T-helper 2 cell treated with Interferon-gamma antibody and Interleukin-4, amounts not matched to agents 5 μg/mL and 100 μg/mL, for 36 hours (primary cell): ENCODE measurements around the gene ATF7.
A peak's percentile ranks its signal among the peaks of the same experiment; 100 is the strongest.
"Not testable (repeated sequence)": the region's sequence is repeated elsewhere in the genome, so short reads cannot be mapped to it uniquely, and the experiment has no call there.

Experiments
- DNase-seq: peaks from one replicate; pipeline ENCODE4 v3.0.0; 2021; ENCODE audit warnings: low spot score
- H3K27ac Mint-ChIP-seq: one replicate; pipeline ENCODE4 v1.8.0; 2021; ENCODE audit warnings: mild to moderate bottlenecking, mixed read lengths
- H3K27me3 Mint-ChIP-seq: one replicate; pipeline ENCODE4 v1.8.0; 2021; ENCODE audit warnings: low read depth, mixed read lengths
- H3K36me3 Mint-ChIP-seq: one replicate; pipeline ENCODE4 v1.8.0; 2021; ENCODE audit warnings: low read depth, mixed read lengths
- H3K4me1 Mint-ChIP-seq: one replicate; pipeline ENCODE4 v1.8.0; 2021; ENCODE audit warnings: low read depth, mixed read lengths
- H3K4me3 Mint-ChIP-seq: one replicate; pipeline ENCODE4 v1.8.0; 2022; ENCODE audit warnings: mild to moderate bottlenecking, moderate library complexity, mixed read lengths
- H3K9me3 Mint-ChIP-seq: one replicate; pipeline ENCODE4 v1.8.0; 2021; ENCODE audit warnings: mixed read lengths

ATF7 gene

DNA sequence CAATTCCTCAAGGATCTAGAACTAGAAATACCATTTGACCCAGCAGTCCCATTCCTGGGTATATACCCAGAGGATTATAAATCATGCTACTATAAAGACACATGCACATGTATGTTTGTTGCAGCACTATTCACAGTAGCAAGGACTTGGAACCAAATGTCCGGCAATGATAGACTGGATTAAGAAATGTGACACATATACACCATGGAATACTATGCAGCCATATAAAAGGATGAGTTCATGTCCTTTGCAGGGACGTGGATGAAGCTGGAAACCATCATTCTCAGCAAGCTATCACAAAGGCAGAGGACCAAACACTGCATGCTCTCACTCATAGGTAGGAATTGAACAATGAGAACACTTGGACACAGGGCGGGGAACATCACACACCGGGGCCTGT is 20.1 kb upstream of the ATF7 start:
- DNase-seq, H3K27ac Mint-ChIP-seq, H3K27me3 Mint-ChIP-seq, H3K4me3 Mint-ChIP-seq, H3K4me1 Mint-ChIP-seq, H3K36me3 Mint-ChIP-seq, H3K9me3 Mint-ChIP-seq: not testable (repeated sequence)

DNA sequence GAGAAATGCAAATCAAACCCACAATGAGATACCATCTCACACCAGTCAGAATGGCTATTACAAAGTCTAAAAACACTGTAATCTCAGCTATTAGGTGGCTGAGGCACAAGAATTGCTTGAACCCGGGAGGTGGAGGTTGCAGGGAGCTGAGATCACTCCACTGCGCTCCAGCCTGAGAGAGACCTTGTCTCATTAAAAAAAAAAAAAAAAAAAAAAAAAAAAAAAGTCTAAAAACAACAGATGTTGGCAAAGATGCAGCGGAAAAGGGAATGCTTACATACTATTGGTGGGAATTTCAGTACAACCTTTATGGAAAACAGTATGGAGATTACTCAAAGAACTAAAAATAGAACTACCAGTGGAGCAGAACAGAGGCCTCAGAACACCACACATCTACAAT is 19.0 kb upstream of the ATF7 start:
- Mint-ChIP-seq H3K27me3 (no peaks in the 10 kb centered on the region), H3K36me3 (no peaks in the 10 kb centered on the region), H3K27ac (no peak overlapping the region), H3K9me3 (no peaks in the 10 kb centered on the region), H3K4me3 (no peak overlapping the region), H3K4me1 (no peaks in the 10 kb centered on the region)
- DNase-seq: no peak

DNA sequence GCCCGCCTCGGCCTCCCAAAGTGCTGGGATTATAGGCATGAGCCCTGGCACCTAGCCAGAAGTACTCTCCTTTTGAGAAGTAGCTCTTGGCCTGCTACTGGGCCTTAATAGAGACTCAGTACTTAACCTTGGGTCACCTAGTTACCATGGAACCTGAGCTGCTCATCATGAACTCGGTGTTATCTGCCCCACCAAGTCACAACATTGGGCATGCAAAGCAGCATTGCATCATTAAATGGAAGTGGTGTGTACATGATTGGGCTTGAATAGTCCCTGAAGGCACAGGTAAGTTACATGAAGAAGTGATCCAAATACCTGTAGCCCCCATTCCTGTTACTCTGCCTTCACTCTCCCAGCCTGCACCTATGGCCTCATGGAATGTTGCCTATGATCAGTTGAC is 18.0 kb upstream of the ATF7 start:
- H3K4me1 Mint-ChIP-seq: no peaks in the 10 kb centered on the region
- no peaks in the 10 kb centered on the region for H3K27me3 Mint-ChIP-seq
- H3K4me3 Mint-ChIP-seq: no peak overlapping the region
- no peak overlapping the region for H3K27ac Mint-ChIP-seq
- no peaks in the 10 kb centered on the region for H3K36me3 Mint-ChIP-seq
- H3K9me3 Mint-ChIP-seq: no peaks in the 10 kb centered on the region
- DNase-seq: no peak

DNA sequence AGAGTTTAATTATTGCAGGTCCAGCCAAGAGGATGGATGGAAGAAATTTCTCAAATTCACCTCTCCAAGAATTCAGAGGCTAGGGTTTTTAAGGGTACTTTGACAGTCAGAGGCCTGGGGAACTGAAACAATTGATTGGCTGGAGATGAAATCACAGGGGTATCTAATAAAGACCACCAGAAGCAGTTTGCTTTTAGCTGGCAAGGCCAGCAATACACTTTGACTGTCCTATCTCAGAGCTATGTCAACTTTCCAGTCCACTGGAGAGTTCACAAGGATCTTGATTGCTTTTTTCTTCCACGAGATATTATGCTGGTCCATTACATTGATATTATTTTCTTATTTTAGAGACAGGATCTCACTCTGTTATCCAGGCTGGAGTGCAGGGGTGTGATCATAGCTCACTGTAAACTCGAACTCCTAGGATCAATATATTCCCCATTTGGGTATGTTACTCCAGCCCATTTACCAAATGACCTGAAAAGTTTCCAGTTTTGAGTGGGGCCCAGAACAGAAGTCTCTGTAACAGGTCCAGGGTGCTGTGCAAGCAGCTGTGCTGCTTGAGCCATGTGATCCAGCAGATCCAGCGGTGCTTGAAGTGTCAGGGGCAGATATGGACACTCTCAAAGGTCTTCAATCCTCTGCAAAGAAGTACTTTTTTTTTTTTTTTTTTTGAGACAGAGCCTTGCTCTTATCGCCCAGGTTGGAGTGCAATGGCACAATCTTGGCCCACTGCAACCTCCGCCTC is 17.2 kb upstream of the ATF7 start:
- Mint-ChIP-seq H3K27ac (no peak overlapping the region), H3K9me3 (no peaks in the 10 kb centered on the region), H3K4me1 (no peaks in the 10 kb centered on the region), H3K27me3 (no peaks in the 10 kb centered on the region), H3K36me3 (no peaks in the 10 kb centered on the region), H3K4me3 (no peak overlapping the region)
- DNase-seq: no peak

DNA sequence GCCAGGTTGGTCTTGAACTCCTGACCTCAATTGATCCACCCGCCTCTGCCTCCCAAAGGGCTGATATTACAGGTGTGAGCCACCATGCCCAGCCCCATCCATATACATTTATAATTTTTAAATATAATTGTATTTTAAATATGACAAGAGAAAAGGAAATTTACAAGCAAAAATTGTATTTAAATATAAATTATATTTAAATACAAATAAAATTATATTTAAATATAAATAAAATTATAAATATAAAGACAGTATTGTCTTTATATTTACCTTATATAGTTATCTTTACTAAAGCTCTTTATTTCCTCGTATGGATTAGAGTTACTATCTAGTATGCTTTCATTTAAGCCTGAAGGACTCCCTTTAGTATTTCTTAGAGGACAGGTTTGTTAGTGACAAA is 11.9 kb upstream of the ATF7 start:
- Mint-ChIP-seq H3K27ac (no peak overlapping the region), H3K36me3 (no peaks in the 10 kb centered on the region), H3K4me1 (no peaks in the 10 kb centered on the region), H3K4me3 (no peak overlapping the region), H3K9me3 (no peaks in the 10 kb centered on the region), H3K27me3 (no peaks in the 10 kb centered on the region)
- DNase-seq: no peak

DNA sequence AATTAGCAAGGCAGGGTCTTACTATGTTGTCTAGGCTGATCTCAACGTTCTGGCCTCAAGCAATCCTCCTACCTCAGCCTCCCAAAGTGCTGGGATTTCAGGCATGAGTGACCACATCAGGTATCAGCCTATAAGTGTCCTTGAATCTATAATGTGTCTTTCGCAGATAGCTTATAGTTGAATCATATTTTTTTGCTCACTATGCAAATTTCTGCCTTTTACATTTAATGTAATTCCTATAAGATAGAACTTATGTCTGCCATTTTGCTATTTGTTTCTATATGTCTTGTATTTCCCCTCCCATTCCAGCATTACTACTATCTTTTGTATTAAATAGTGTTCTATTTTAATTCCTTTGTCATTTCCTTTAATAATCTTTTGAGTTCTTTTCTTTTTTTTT is 10.5 kb upstream of the ATF7 start:
- DNase-seq: no peak
- no peaks in the 10 kb centered on the region for H3K36me3 Mint-ChIP-seq
- H3K4me1 Mint-ChIP-seq: no peaks in the 10 kb centered on the region
- H3K27me3 Mint-ChIP-seq: no peaks in the 10 kb centered on the region
- no peak overlapping the region for H3K4me3 Mint-ChIP-seq
- H3K9me3 Mint-ChIP-seq: no peaks in the 10 kb centered on the region
- no peak overlapping the region for H3K27ac Mint-ChIP-seq

DNA sequence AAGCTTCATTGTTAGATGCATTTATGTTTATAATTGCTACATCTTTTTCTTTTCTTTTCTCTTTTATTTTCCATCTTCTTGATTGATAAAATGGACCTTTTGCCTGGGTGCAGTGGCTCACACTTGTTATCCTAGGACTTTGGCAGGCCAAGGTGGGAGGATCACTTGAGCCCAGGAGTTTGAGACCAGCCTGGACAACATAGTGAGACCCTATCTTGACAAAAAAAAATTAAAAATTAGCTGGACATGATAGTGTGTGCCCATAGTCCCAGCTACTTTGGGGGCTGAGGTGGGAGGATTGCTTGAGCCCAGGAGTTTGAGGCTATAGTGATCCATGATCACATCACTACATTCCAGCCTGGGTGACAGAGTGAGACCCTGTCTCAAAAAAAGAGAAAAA is 9.5 kb upstream of the ATF7 start:
- not testable (repeated sequence) for H3K27me3 Mint-ChIP-seq, DNase-seq

DNA sequence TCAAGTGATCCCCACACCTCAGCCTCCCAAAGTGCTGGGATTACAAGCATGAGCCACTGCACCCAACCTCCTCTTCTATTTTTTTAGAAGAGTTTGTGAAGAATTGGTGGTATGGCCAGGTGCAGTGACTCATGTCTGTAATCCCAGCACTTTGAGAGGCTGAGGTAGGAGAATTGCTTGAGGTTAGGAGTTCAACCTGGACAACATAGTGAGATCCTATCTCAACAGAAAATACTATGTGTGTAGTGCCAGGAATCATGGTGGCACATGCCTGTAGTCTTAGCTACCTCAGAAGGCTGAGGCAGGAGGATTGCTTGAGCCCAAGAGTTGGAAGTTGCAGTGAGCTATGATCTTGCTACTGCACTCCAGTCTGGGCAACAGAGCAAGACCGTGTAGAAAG is 5.5 kb upstream of the ATF7 start:
- no peaks in the 10 kb centered on the region for H3K27me3 Mint-ChIP-seq
- no peak for DNase-seq
- H3K9me3 Mint-ChIP-seq: no peaks in the 10 kb centered on the region
- H3K36me3 Mint-ChIP-seq: no peaks in the 10 kb centered on the region
- H3K27ac Mint-ChIP-seq: no peak overlapping the region
- peaks cover 4% of the 10 kb centered on the region for H3K4me1 Mint-ChIP-seq
- no peak overlapping the region for H3K4me3 Mint-ChIP-seq

More for the DNA sequence above, 9.5 kb upstream of the ATF7 start:
- H3K27ac Mint-ChIP-seq, H3K36me3 Mint-ChIP-seq, H3K4me1 Mint-ChIP-seq, H3K4me3 Mint-ChIP-seq, H3K9me3 Mint-ChIP-seq: not testable (repeated sequence)

DNA sequence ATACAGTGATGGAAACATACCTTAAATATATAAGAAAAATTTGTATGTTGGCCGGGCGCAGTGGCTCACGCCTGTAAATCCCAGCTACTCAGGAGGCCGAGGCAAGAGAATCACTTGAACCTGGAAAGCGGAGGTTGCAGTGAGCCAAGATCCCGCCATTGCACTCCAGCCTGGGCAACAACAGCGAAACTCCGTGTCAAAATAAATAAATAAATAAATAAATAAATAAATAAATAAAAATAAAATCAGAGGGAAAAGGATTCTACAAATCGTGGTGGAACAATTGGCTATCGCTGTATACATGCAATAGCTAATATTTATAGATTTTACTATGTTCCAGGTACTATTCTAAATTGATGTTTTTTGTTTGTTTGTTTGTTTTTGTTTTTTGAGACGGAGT is 1.7 kb upstream of the ATF7 start:
- Mint-ChIP-seq H3K4me1 (peaks cover 26% of the 10 kb centered on the region), H3K27me3 (no peaks in the 10 kb centered on the region), H3K9me3 (no peaks in the 10 kb centered on the region), H3K27ac (no peak overlapping the region), H3K36me3 (peaks cover 2% of the 10 kb centered on the region), H3K4me3 (no peak overlapping the region)
- no peak for DNase-seq

DNA sequence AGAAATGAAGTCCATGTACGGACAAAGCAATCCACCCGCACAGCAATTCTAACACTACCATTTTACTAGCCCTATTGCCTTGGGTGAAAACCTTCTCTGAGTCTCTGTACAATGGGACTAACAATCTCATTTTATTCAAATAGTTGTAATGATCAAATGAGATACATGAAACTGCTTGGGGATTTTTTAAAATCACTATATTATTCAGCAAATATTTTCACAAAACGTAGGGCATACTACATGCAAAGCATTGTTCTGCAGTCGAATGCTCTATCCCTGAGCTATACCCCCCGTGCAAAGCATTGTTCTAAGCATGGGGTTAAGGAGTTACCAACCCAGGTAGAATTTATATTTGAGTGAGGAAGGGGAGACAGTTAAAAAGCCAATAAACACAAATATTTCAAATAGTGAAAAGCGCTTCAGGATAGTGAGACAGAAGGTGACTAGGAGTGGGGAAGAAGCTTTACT is 554 bp upstream of the ATF7 start:
- no peak for DNase-seq
- peak overlapping the region; percentile 89 for H3K27ac Mint-ChIP-seq
- peaks cover 2% of the 10 kb centered on the region for H3K36me3 Mint-ChIP-seq
- peak overlapping the region; percentile 99 for H3K4me3 Mint-ChIP-seq
- H3K9me3 Mint-ChIP-seq: no peaks in the 10 kb centered on the region
- no peaks in the 10 kb centered on the region for H3K27me3 Mint-ChIP-seq
- H3K4me1 Mint-ChIP-seq: peaks cover 27% of the 10 kb centered on the region

DNA sequence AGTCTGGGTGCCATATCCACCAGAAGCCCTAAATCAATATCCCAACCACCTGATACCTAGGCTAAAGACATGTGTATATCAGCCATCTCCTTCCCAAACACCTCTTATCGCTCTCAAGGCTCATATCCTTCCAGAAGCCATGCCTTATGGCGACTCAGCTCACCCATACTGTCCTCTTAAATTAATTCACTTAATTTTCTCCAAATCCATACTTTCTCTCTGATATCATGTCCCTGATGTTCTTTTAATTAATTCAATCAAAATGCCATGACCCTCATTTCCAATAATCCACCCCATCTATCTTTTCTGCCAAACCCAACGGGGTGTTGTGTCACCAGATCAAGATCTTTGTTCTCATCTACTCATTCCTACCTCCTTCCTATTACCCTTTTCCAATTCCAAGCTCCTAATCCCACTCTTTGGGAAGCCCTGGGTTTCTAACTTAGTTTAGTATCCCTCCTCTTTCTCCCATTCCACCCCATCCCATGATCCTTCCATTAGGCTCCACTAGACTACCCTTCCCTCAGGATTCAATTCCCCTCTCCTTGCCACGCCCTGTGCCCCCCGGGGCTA is 723 bp downstream of the ATF7 start:
- Mint-ChIP-seq H3K4me3 (peak overlapping the region; percentile 99), H3K4me1 (peaks cover 31% of the 10 kb centered on the region), H3K9me3 (no peaks in the 10 kb centered on the region), H3K36me3 (peaks cover 6% of the 10 kb centered on the region), H3K27ac (peak overlapping the region; percentile 89), H3K27me3 (no peaks in the 10 kb centered on the region)
- no peak for DNase-seq

DNA sequence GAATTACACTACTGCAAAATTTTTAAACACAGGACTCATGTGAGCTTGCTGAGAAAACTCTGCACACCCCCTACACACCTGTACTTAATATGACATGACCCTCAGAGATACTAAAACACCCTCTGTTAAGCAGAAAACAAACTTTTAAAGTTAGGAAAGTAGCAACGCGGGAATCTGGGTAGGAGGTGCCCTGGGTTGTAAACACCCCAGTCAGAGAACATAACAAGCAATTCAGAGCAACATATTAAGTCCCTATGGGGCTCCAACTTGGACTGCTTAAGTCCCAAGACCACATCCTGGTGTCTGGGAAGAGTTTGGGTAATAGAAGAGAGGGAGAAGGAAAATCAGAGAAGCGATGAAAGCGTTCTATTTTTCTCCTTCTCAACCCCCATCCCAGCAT is 1.2 kb downstream of the ATF7 start:
- Mint-ChIP-seq H3K4me3 (peak overlapping the region; percentile 99), H3K4me1 (peaks cover 31% of the 10 kb centered on the region), H3K9me3 (no peaks in the 10 kb centered on the region), H3K36me3 (peaks cover 6% of the 10 kb centered on the region), H3K27me3 (no peaks in the 10 kb centered on the region), H3K27ac (peak overlapping the region; percentile 89)
- no peak for DNase-seq

DNA sequence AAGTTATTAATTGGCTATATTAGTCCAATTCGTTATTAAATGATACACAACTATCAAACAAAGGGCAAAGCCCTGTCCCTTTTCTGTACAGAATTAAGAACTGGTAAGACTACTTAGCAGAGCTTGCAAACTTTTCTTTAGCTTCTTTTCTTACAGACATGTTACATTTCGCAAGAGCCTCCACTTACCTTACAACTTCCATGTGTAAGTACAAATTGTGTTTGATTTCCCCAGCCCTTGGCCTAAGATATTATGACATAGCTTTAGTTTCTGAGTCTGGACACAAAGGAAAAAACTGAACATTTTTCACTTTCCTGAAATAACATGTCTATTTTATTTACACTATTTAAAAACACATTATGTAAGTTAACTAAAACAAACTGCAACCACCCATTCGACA is 1.7 kb downstream of the ATF7 start:
- Mint-ChIP-seq H3K27me3 (no peaks in the 10 kb centered on the region), H3K4me1 (peaks cover 31% of the 10 kb centered on the region), H3K4me3 (peak overlapping the region; percentile 99), H3K27ac (no peak overlapping the region), H3K36me3 (peaks cover 6% of the 10 kb centered on the region), H3K9me3 (no peaks in the 10 kb centered on the region)
- no peak for DNase-seq

DNA sequence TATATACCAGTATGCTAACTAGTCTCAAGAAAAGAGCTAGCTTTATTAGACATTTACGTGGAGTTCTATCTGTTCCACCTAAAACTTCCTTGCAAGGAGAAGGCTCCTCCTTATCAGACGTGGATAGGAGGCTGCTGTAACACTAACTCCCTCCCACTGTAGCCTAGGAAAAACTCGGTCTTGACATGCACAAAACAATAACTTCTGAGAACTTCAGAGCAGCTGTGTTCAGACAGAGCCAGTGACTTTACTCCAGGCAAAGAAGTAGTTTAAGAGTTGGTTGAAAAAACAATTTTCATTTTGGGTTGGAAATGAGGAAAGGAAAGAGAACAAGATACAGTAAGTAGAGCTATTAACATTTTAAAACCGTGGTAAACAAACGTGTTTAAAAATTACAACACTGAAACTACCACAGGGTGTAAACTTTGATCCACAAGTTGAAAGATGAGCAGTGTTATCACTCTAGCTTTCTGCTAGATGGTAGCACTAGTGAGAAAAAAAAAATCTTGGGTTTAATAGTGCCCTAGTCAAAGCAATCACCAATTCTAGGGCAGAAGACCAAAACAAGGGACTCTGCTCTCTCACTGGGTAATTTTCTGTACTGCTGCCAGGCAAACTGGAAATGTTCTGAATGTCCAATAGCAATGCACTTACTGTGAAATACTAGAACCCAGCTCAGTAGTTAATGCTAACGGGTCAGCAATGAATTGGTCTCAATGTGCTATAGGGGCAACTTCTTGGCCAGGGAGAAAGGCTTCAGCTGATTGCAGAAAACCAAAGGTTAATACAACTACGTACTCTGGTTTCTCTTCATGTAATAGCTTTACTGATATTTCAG is 2.4 kb downstream of the ATF7 start:
- Mint-ChIP-seq H3K27me3 (no peaks in the 10 kb centered on the region), H3K27ac (peak overlapping the region; percentile 24), H3K36me3 (peaks cover 6% of the 10 kb centered on the region), H3K4me3 (peak overlapping the region; percentile 99), H3K9me3 (no peaks in the 10 kb centered on the region), H3K4me1 (peaks cover 32% of the 10 kb centered on the region)
- no peak for DNase-seq
